Stimulated activated CD4-positive, alpha-beta T cell treated with anti-CD3 and anti-CD28 coated beads, Interleukin-12 subunit alpha, Interleukin-12 subunit beta, amount 100 ng/mL, for 4 hours (primary cell): ENCODE data around the gene PLD3.
"Not testable (repeated sequence)": the region's sequence is repeated elsewhere in the genome, so short reads cannot be mapped to it uniquely, and the experiment has no call there.

Source experiments
- DNase-seq: peaks from one replicate; pipeline ENCODE4 v3.0.0-alpha.2; 2020

The PLD3 gene

GRCh38 chr19:40333083-40333482 lies 15.4 kb upstream of the PLD3 start:
- not testable (repeated sequence) for DNase-seq

GRCh38 chr19:40335101-40335500 lies 13.4 kb upstream of the PLD3 start:
- DNase-seq = no peak

GRCh38 chr19:40335855-40336600 lies 12.5 kb upstream of the PLD3 start:
- DNase-seq = no peak

- DNase-seq = no peak
These were observed 11.9 kb upstream of the PLD3 start for GRCh38 chr19:40336601-40336900.

GRCh38 chr19:40337107-40337506 lies 11.4 kb upstream of the PLD3 start:
- no peak for DNase-seq

GRCh38 chr19:40337594-40337993 lies 10.9 kb upstream of the PLD3 start:
- no peak for DNase-seq

GRCh38 chr19:40339018-40339728 lies 9.3 kb upstream of the PLD3 start:
- no peak for DNase-seq

GRCh38 chr19:40341601-40342482 lies 6.7 kb upstream of the PLD3 start:
- DNase-seq = no peak

GRCh38 chr19:40342644-40343311 lies 5.7 kb upstream of the PLD3 start:
- DNase-seq = no peak

- no peak for DNase-seq
These were observed 4.1 kb upstream of the PLD3 start for GRCh38 chr19:40344422-40344821.

- no peak for DNase-seq
These were observed 539 bp downstream of the PLD3 start for GRCh38 chr19:40348961-40349507.

GRCh38 chr19:40355975-40356680 lies 7.6 kb downstream of the PLD3 start:
- no peak for DNase-seq

- no peak for DNase-seq
These were observed 8.4 kb downstream of the PLD3 start for GRCh38 chr19:40356681-40357595.

- DNase-seq = no peak
These were observed 9.1 kb downstream of the PLD3 start for GRCh38 chr19:40357640-40358039.

- DNase-seq = no peak
These were observed 10.3 kb downstream of the PLD3 start for GRCh38 chr19:40358773-40359172.

GRCh38 chr19:40360020-40360707 lies 11.7 kb downstream of the PLD3 start:
- no peak for DNase-seq

- DNase-seq = no peak
These were observed 12.3 kb downstream of the PLD3 start for GRCh38 chr19:40360708-40361241.

- DNase-seq = no peak
These were observed 13.7 kb downstream of the PLD3 start for GRCh38 chr19:40362160-40362559.

GRCh38 chr19:40363069-40363468 lies 14.6 kb downstream of the PLD3 start:
- no peak for DNase-seq

GRCh38 chr19:40365010-40365409 lies 16.5 kb downstream of the PLD3 start:
- no peak for DNase-seq
